HEK293 (cell line): Measurements from ENCODE around the gene OR1J1.

Source experiments
- CTCF ChIA-PET: fragments of 350-600 bp; formaldehyde crosslinking; extraction: SDS; loops from one replicate; lab custom pipeline; 2021; ENCODE audit warnings: antibody characterized with exemption; lab: Yijun Ruan, JAX
- POLR2A ChIA-PET: fragments of 300-600 bp; formaldehyde crosslinking; extraction: SDS; loops from one replicate; lab custom pipeline; 2020; ENCODE audit warnings: antibody characterized with exemption, inconsistent platforms; lab: Yijun Ruan, JAX
- H3K27ac ChIP-seq: fragments of 200-500 bp; sonication (Bioruptor generic); 2 replicates; pipeline ENCODE4 v1.5.1; 2014; ENCODE audit warnings: low read depth, low read length, control low read depth, inconsistent platforms; ENCODE audit errors: extremely low read depth
- H3K36me3 ChIP-seq, 2 experiments: fragments of 200-500 bp in 1 of 2; sonication (Bioruptor generic) in 1 of 2; 1 replicate in 1 of 2; 2 replicates in 1 of 2; pipeline ENCODE4 v1.5.1; 2014 to 2017; ENCODE audit warnings: inconsistent platforms in 2 of 2, low read length in 2 of 2; ENCODE audit not compliant: control insufficient read depth in 2 of 2, insufficient read depth in 1 of 2
- H3K4me1 ChIP-seq: fragments of 200-500 bp; sonication (Bioruptor generic); 2 replicates; pipeline ENCODE4 v1.5.1; 2014; ENCODE audit warnings: mild to moderate bottlenecking, low read length, inconsistent platforms; ENCODE audit not compliant: control insufficient read depth, insufficient read depth
- H3K4me3 ChIP-seq: 2 replicates; pipeline ENCODE4 v1.5.1; 2011; ENCODE audit warnings: low read depth, mild to moderate bottlenecking, control low read depth, low read length, moderate library complexity
- H3K9me3 ChIP-seq: fragments of 200-500 bp; sonication (Bioruptor generic); 2 replicates; pipeline ENCODE4 v1.5.1; 2014; ENCODE audit warnings: low read depth, low read length, inconsistent platforms; ENCODE audit not compliant: control insufficient read depth, insufficient read depth
- GLIS2 ChIP-seq: fragments of 450-650 bp; formaldehyde crosslinking; IDR thresholded peaks from 2 replicates; pipeline ENCODE4 v1.5.1; 2016; ENCODE audit warnings: missing biosample characterization, missing genetic modification characterization
- SP7 ChIP-seq: fragments of 450-650 bp; formaldehyde crosslinking; IDR thresholded peaks from 2 replicates; pipeline ENCODE4 v1.5.1; 2016; ENCODE audit warnings: missing biosample characterization, missing genetic modification characterization
- ZNF169 ChIP-seq: fragments of 450-650 bp; formaldehyde crosslinking; IDR thresholded peaks from 2 replicates; pipeline ENCODE4 v1.5.1; 2016; ENCODE audit warnings: missing biosample characterization, missing genetic modification characterization
- ZNF174 ChIP-seq: fragments of 450-650 bp; formaldehyde crosslinking; IDR thresholded peaks from 2 replicates; pipeline ENCODE4 v1.5.0; 2017; ENCODE audit warnings: missing biosample characterization, mild to moderate bottlenecking, missing genetic modification characterization
- ZNF2 ChIP-seq: fragments of 450-650 bp; formaldehyde crosslinking; IDR thresholded peaks from 2 replicates; pipeline ENCODE4 v1.5.1; 2016; ENCODE audit warnings: missing biosample characterization, missing genetic modification characterization
- ZNF202 ChIP-seq: fragments of 450-650 bp; formaldehyde crosslinking; IDR thresholded peaks from 2 replicates; pipeline ENCODE4 v1.5.1; 2016; ENCODE audit warnings: missing biosample characterization, missing genetic modification characterization, borderline replicate concordance
- ZNF221 ChIP-seq: fragments of 450-650 bp; formaldehyde crosslinking; IDR thresholded peaks from 2 replicates; pipeline ENCODE4 v1.5.1; 2017; ENCODE audit warnings: missing biosample characterization, missing genetic modification characterization, borderline replicate concordance
- ZNF23 ChIP-seq: fragments of 450-650 bp; formaldehyde crosslinking; IDR thresholded peaks from 2 replicates; pipeline ENCODE4 v1.5.1; 2016; ENCODE audit warnings: missing biosample characterization, missing genetic modification characterization, borderline replicate concordance
- ZNF239 ChIP-seq: fragments of 450-650 bp; formaldehyde crosslinking; IDR thresholded peaks from 2 replicates; pipeline ENCODE4 v1.5.1; 2016; ENCODE audit warnings: missing biosample characterization, missing genetic modification characterization
- ZNF311 ChIP-seq: fragments of 450-650 bp; formaldehyde crosslinking; IDR thresholded peaks from 2 replicates; pipeline ENCODE4 v1.5.1; 2017; ENCODE audit warnings: missing biosample characterization, missing genetic modification characterization, borderline replicate concordance
- ZNF404 ChIP-seq: fragments of 450-650 bp; formaldehyde crosslinking; IDR thresholded peaks from 2 replicates; pipeline ENCODE4 v1.5.1; 2017; ENCODE audit warnings: missing biosample characterization, missing genetic modification characterization
- ZNF426 ChIP-seq: fragments of 450-650 bp; formaldehyde crosslinking; IDR thresholded peaks from 2 replicates; pipeline ENCODE4 v1.5.1; 2017; ENCODE audit warnings: missing biosample characterization, missing genetic modification characterization, mild to moderate bottlenecking, inconsistent platforms, moderate library complexity
- ZNF510 ChIP-seq: fragments of 450-650 bp; formaldehyde crosslinking; IDR thresholded peaks from 2 replicates; pipeline ENCODE4 v1.5.1; 2018; ENCODE audit warnings: mild to moderate bottlenecking, missing genetic modification characterization, missing biosample characterization; ENCODE audit not compliant: insufficient replicate concordance
- ZNF513 ChIP-seq: fragments of 450-650 bp; IDR thresholded peaks from 2 replicates; pipeline ENCODE4 v1.5.1; 2018; ENCODE audit warnings: missing biosample characterization, missing genetic modification characterization
- ZNF560 ChIP-seq: fragments of 450-650 bp; formaldehyde crosslinking; IDR thresholded peaks from 2 replicates; pipeline ENCODE4 v1.5.1; 2017; ENCODE audit warnings: missing biosample characterization, missing genetic modification characterization, borderline replicate concordance
- ZNF654 ChIP-seq: fragments of 450-650 bp; formaldehyde crosslinking; IDR thresholded peaks from 2 replicates; pipeline ENCODE4 v1.5.1; 2016; ENCODE audit warnings: low read depth, missing biosample characterization, missing genetic modification characterization
- ZNF660 ChIP-seq: fragments of 450-650 bp; IDR thresholded peaks from 2 replicates; pipeline ENCODE4 v1.5.1; 2018; ENCODE audit warnings: missing biosample characterization, mild to moderate bottlenecking, missing genetic modification characterization
- ZNF777 ChIP-seq: fragments of 450-650 bp; formaldehyde crosslinking; IDR thresholded peaks from 2 replicates; pipeline ENCODE4 v1.5.1; 2017; ENCODE audit warnings: missing biosample characterization, missing genetic modification characterization, borderline replicate concordance
- ZNF837 ChIP-seq: fragments of 450-650 bp; formaldehyde crosslinking; IDR thresholded peaks from 2 replicates; pipeline ENCODE4 v1.5.1; 2016; ENCODE audit warnings: missing biosample characterization, missing genetic modification characterization
- TF ChIP-seq, protein P1 (sequence below): fragments of 450-650 bp; formaldehyde crosslinking; IDR thresholded peaks from 2 replicates; pipeline ENCODE4 v1.5.1; 2017; ENCODE audit warnings: missing biosample characterization, missing genetic modification characterization
- TF ChIP-seq, protein P2 (sequence below): fragments of 450-650 bp; formaldehyde crosslinking; IDR thresholded peaks from 2 replicates; pipeline ENCODE4 v1.5.1; 2016; ENCODE audit warnings: missing biosample characterization, missing genetic modification characterization

OR1J1 gene

GRCh38 chr9:122464633-122465567, 12.8 kb downstream of the OR1J1 start (continued):
- TF ChIP-seq ZNF777 (tag by site-specific recombination) (no peak), ZNF513 (tag by site-specific recombination) (no peak), ZNF311 (tag by site-specific recombination) (no peak), ZNF23 (no peak), ZNF510 (no peak), ZNF239 (no peak), ZNF660 (0 out of 2 replicates have a peak, but pooled peaks have one; percentile 27)
- TF ChIP-seq, protein P1, sequence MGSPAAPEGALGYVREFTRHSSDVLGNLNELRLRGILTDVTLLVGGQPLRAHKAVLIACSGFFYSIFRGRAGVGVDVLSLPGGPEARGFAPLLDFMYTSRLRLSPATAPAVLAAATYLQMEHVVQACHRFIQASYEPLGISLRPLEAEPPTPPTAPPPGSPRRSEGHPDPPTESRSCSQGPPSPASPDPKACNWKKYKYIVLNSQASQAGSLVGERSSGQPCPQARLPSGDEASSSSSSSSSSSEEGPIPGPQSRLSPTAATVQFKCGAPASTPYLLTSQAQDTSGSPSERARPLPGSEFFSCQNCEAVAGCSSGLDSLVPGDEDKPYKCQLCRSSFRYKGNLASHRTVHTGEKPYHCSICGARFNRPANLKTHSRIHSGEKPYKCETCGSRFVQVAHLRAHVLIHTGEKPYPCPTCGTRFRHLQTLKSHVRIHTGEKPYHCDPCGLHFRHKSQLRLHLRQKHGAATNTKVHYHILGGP (tag by site-specific recombination): no peak

GRCh38 chr9:122463828-122464632, 13.7 kb downstream of the OR1J1 start:
- Histone ChIP-seq H3K9me3 (no peaks in the 10 kb centered on the region), H3K4me1 (no peaks in the 10 kb centered on the region), H3K27ac (no peak overlapping the region), H3K36me3 (no peaks in the 10 kb centered on the region), H3K4me3 (no peak overlapping the region)
- CTCF ChIA-PET: interaction anchor here (0.5 to 4.7 kb wide), 15 partner anchors 8 to 886 kb away, joined by 3 to 77 read pairs (median 3); no protein-coding TSS in a partner anchor
- POLR2A ChIA-PET: no interaction called here
- no peak for TF ChIP-seq SP7
- TF ChIP-seq ZNF654 (tag by site-specific recombination): 0 out of 2 replicates have a peak, but pooled peaks have one; percentile 12
- no peak for TF ChIP-seq GLIS2 (tag by site-specific recombination)
- TF ChIP-seq ZNF2 (tag by site-specific recombination): 0 out of 2 replicates have a peak, but pooled peaks have one; percentile 35

DNA sequence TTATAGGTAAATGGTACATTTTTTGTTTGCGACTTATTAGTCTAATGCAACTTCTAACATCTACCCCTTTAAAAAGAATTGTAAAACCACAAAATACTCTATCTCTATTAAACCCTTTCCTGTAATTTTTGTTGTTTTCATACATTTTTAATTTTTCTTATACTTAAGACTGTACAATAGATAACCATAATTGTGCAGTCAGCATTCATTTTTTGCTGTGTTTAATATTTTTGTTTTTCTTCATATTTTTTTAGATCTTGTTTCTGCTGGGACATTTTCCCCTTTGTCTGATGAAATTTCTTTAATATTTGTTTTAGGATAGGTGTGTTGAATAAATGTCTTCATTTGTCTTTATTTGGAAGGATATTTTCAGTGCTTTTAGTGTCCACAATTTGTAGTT, 19.9 kb downstream of the OR1J1 start:
- TF ChIP-seq ZNF404 (tag by site-specific recombination) (no peak), ZNF202 (tag by site-specific recombination) (no peak), ZNF221 (no peak), ZNF837 (tag by site-specific recombination) (no peak), ZNF169 (no peak), ZNF426 (tag by site-specific recombination) (no peak), ZNF560 (tag by site-specific recombination) (no peak), ZNF174 (no peak)
- TF ChIP-seq, protein P2, sequence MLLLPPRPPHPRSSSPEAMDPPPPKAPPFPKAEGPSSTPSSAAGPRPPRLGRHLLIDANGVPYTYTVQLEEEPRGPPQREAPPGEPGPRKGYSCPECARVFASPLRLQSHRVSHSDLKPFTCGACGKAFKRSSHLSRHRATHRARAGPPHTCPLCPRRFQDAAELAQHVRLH (tag by site-specific recombination): no peak
- Histone ChIP-seq H3K27ac (no peak overlapping the region), H3K4me1 (no peaks in the 10 kb centered on the region), H3K4me3 (no peak overlapping the region), H3K9me3 (no peaks in the 10 kb centered on the region), H3K36me3 (no peaks in the 10 kb centered on the region)
- ChIA-PET CTCF (no interaction called here), POLR2A (no interaction called here)
